ENCODE data around the gene TGM1. TPM values are rescaled to one million over a fixed set of nuclear protein-coding genes. Genes with fewer than 3 reads are reported as not detected.

Gene TGM1
- total RNA-seq, 2 experiments from 2014 or later: 2.7 to 3.1 TPM

DNA sequence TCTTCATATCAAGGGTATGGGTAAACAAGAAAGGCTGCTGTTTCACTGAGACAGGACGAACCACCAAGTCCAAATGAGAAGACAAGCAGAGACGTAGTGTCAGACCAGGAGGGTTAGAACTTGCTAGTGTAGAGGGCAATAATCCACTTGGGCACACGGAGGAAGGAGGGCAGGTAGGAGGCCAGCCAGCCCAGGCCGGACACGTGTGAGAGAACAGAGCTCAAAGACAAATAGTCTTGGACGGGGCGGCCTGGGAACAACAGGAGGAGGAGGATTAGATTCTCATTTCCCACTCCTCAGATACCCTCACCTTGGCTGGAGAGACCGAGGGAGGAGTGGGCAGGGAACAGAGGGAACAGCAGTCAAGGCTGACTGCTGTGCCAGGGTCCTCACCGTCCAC lies 27.8 kb upstream of the TGM1 start:
- Mint-ChIP-seq H3K36me3 (ENCODE audit: low read depth) (peaks cover 57% of the 10 kb centered on the region), H3K4me3 (no peak overlapping the region), H3K4me1 (ENCODE audit: low read depth) (peaks cover 28% of the 10 kb centered on the region), H3K27me3 (ENCODE audit: low read depth) (no peaks in the 10 kb centered on the region), H3K9me3 (ENCODE audit: insufficient read depth) (no peaks in the 10 kb centered on the region), H3K27ac (no peak overlapping the region)
- DNase-seq (no peak), ATAC-seq (no peak)
- CTCF ChIA-PET: interaction anchor here (0.6 to 26.4 kb wide), 13 partner anchors 8 to 141 kb away, joined by 3 to 801 read pairs (median 5); partner anchors contain the start of genes CIDEB, GMPR2, LTB4R and LTB4R2
- POLR2A ChIA-PET: interaction anchor here (0.9 to 2.8 kb wide), 7 partner anchors 9 to 141 kb away, joined by 3 to 12 read pairs (median 4); partner anchors contain the start of genes CHMP4A and TINF2

- ATAC-seq (peak; percentile 84), DNase-seq (peak; percentile 68)
- H3K27ac Mint-ChIP-seq: no peak overlapping the region
- H3K27me3 Mint-ChIP-seq (ENCODE audit: low read depth): no peaks in the 10 kb centered on the region
- H3K4me3 Mint-ChIP-seq: no peak overlapping the region
- H3K9me3 Mint-ChIP-seq (ENCODE audit: insufficient read depth): no peaks in the 10 kb centered on the region
- ChIA-PET CTCF (interaction anchor here (1.1 to 26.4 kb wide), 10 partner anchors 10 to 142 kb away, joined by 4 to 801 read pairs (median 8); partner anchors contain the start of genes CIDEB, GMPR2, LTB4R and LTB4R2), POLR2A (interaction anchor here (0.8 to 2.8 kb wide), 7 partner anchors 8 to 142 kb away, joined by 3 to 12 read pairs (median 5); partner anchors contain the start of genes RABGGTA and TINF2)
- peaks cover 51% of the 10 kb centered on the region for H3K36me3 Mint-ChIP-seq (ENCODE audit: low read depth)
- H3K4me1 Mint-ChIP-seq (ENCODE audit: low read depth): peaks cover 28% of the 10 kb centered on the region
Measured at GRCh38 chr14:24289649-24290280, 26.8 kb upstream of the TGM1 start.

- ChIA-PET POLR2A (no interaction called here), CTCF (interaction anchor here (1.5 kb wide), 1 partner anchor 10 kb away, joined by 5 read pairs; no protein-coding TSS in a partner anchor)
- Mint-ChIP-seq H3K9me3 (ENCODE audit: insufficient read depth) (no peaks in the 10 kb centered on the region), H3K27me3 (ENCODE audit: low read depth) (no peaks in the 10 kb centered on the region), H3K4me1 (ENCODE audit: low read depth) (peaks cover 28% of the 10 kb centered on the region), H3K36me3 (ENCODE audit: low read depth) (peaks cover 32% of the 10 kb centered on the region), H3K27ac (no peak overlapping the region), H3K4me3 (no peak overlapping the region)
- no peak for DNase-seq
- ATAC-seq: no peak
Measured at GRCh38 chr14:24286996-24287395, 24.0 kb upstream of the TGM1 start.

DNA sequence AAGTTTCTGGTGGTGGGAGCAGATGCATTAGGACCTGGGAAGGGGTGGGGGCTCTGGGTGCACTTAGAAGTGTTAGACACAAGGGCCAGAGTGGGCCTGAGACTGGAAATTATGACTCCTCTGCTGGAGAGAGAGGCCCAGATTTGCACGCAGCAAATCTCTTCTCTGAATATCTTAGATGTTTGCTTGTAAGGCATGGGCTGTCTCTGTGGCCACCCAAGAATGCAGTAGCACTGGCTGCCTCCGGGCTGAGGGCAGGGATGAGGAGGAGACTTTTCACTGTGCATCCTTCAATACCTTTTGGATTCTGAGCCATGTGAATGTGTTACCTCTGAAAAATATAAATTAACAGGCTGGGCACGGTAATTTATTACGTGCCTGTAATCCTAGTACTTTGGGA lies 22.4 kb upstream of the TGM1 start:
- Mint-ChIP-seq H3K36me3 (ENCODE audit: low read depth) (peaks cover 17% of the 10 kb centered on the region), H3K4me1 (ENCODE audit: low read depth) (peaks cover 19% of the 10 kb centered on the region), H3K4me3 (no peak overlapping the region), H3K9me3 (ENCODE audit: insufficient read depth) (no peaks in the 10 kb centered on the region), H3K27me3 (ENCODE audit: low read depth) (no peaks in the 10 kb centered on the region), H3K27ac (no peak overlapping the region)
- ATAC-seq (no peak), DNase-seq (no peak)
- ChIA-PET CTCF (no interaction called here), POLR2A (no interaction called here)

DNA sequence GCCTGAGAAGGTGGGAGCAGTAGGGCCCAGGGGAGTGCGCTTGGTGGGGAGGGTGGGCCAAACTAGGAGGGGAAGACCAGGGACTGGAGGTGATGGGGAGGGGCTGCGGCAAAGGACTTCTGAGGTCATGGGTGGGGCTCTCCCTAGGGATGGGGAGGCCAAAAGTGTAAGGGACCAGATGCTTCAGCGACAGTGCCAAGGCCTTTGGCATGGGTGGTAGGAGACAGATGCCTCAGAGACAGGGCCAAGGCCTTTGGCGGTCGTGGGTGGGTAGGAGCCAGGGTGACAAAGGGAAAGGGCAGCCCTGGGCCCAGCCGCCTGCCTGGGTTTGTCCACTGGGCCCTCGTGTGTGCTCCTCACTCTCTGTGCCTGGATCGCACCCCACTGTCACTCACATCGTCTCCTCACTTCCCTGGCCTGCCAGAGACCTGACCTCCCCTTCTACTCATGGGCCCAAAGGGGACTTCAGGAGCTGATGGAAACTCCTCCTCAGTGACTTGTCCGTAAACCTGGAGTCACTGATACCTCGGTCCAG lies 21.6 kb upstream of the TGM1 start:
- no peak for ATAC-seq
- Mint-ChIP-seq H3K4me3 (no peak overlapping the region), H3K27ac (no peak overlapping the region), H3K36me3 (ENCODE audit: low read depth) (peaks cover 9% of the 10 kb centered on the region), H3K4me1 (ENCODE audit: low read depth) (peaks cover 16% of the 10 kb centered on the region), H3K27me3 (ENCODE audit: low read depth) (no peaks in the 10 kb centered on the region), H3K9me3 (ENCODE audit: insufficient read depth) (no peaks in the 10 kb centered on the region)
- no peak for DNase-seq
- ChIA-PET CTCF (interaction anchor here (1.9 to 8.4 kb wide), 3 partner anchors 13 to 42 kb away, joined by 9 to 55 read pairs (median 17); partner anchors contain the start of gene TINF2), POLR2A (no interaction called here)

- POLR2A ChIA-PET: interaction anchor here (0.7 to 1.0 kb wide), 3 partner anchors 13 to 113 kb away, joined by 3 read pairs; no protein-coding TSS in a partner anchor
- CTCF ChIA-PET: interaction anchor here (1.9 to 8.4 kb wide), 4 partner anchors 13 to 41 kb away, joined by 9 to 55 read pairs (median 22); partner anchors contain the start of genes RABGGTA and TINF2
- H3K27ac Mint-ChIP-seq: no peak overlapping the region
Measured at GRCh38 chr14:24283796-24284460, 21.0 kb upstream of the TGM1 start.

GRCh38 chr14:24282736-24283135 lies 19.8 kb upstream of the TGM1 start:
- POLR2A ChIA-PET: interaction anchor here (1.0 to 1.7 kb wide), 4 partner anchors 7 to 36 kb away, joined by 3 to 4 read pairs (median 3); no protein-coding TSS in a partner anchor
- CTCF ChIA-PET: interaction anchor here (1.1 to 8.4 kb wide), 6 partner anchors 12 to 51 kb away, joined by 3 to 57 read pairs (median 22); partner anchors contain the start of genes CIDEB, LTB4R, LTB4R2 and RABGGTA

More at GRCh38 chr14:24283796-24284460, 21.0 kb upstream of the TGM1 start:
- H3K4me3 Mint-ChIP-seq: no peak overlapping the region
- DNase-seq: no peak
- ATAC-seq: no peak
- no peaks in the 10 kb centered on the region for H3K27me3 Mint-ChIP-seq (ENCODE audit: low read depth)
- H3K4me1 Mint-ChIP-seq (ENCODE audit: low read depth): peaks cover 18% of the 10 kb centered on the region
- H3K9me3 Mint-ChIP-seq (ENCODE audit: insufficient read depth): no peaks in the 10 kb centered on the region
- H3K36me3 Mint-ChIP-seq (ENCODE audit: low read depth): peaks cover 4% of the 10 kb centered on the region

DNA sequence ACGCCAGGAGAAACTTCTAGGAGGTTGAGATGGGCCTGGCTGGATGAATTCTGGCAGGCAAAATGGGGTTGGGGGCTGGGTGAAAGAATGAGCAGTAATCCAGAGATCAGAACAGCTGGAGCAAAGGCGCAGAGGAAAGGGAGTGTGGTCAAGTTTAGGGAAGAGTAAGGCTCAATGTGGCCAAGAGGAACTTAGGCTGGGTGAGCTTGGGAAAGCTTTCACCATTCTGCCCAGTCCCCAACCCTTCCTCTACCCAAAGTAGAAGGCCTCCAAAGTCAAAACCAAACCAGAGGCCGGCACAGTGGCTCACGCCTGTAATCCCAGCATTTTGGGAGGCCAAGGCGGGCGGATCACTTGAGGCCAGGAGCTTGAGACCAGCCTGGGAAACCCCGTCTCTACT lies 18.7 kb upstream of the TGM1 start:
- ATAC-seq: no peak
- H3K27ac Mint-ChIP-seq: no peak overlapping the region
- no peak overlapping the region for H3K4me3 Mint-ChIP-seq
- no peaks in the 10 kb centered on the region for H3K27me3 Mint-ChIP-seq (ENCODE audit: low read depth)
- H3K36me3 Mint-ChIP-seq (ENCODE audit: low read depth): peaks cover 2% of the 10 kb centered on the region
- ChIA-PET CTCF (interaction anchor here (1.1 to 8.4 kb wide), 6 partner anchors 8 to 52 kb away, joined by 3 to 57 read pairs (median 24); partner anchors contain the start of genes CIDEB, LTB4R, LTB4R2 and RABGGTA), POLR2A (interaction anchor here (1.2 to 1.7 kb wide), 2 partner anchors 8 to 14 kb away, joined by 3 to 4 read pairs; no protein-coding TSS in a partner anchor)
- no peaks in the 10 kb centered on the region for H3K9me3 Mint-ChIP-seq (ENCODE audit: insufficient read depth)
- no peak for DNase-seq
- H3K4me1 Mint-ChIP-seq (ENCODE audit: low read depth): peaks cover 29% of the 10 kb centered on the region

More at GRCh38 chr14:24282736-24283135, 19.8 kb upstream of the TGM1 start:
- H3K36me3 Mint-ChIP-seq (ENCODE audit: low read depth): peaks cover under 1% of the 10 kb centered on the region
- H3K27ac Mint-ChIP-seq: no peak overlapping the region
- no peaks in the 10 kb centered on the region for H3K9me3 Mint-ChIP-seq (ENCODE audit: insufficient read depth)
- peaks cover 25% of the 10 kb centered on the region for H3K4me1 Mint-ChIP-seq (ENCODE audit: low read depth)
- DNase-seq (no peak), ATAC-seq (no peak)
- no peaks in the 10 kb centered on the region for H3K27me3 Mint-ChIP-seq (ENCODE audit: low read depth)
- H3K4me3 Mint-ChIP-seq: no peak overlapping the region

DNA sequence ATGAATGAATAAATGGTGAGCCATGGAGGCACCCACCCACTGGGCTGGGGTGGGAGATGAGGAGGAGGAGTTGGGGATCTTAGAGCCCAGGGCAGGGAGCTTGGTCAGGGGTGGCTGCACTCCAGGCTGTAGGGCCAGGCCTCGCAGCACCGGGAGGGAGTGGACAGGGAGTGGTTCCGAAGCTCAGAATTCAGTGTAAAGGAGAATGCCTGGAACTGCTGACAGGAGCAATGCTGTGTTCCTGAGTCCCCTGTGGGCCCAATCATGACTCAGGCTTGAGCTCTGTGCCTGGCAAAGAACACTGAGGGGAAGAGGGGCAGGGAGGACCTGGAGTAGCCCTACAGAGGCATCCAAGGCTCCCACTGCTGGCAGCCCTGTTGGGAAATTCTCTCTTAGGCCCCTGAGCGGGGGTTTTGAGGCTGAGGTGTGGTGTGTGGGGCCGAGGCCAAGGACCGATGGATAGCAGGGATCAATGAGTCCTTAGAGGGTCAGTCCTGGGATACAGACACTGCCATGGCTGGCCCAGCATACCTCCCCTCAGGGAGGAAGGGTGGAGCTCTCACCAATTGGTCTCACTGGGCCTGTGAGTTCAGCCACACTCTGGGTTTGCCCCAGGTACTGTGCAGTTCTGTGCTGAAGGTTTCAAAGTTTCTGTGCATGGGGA lies 18.0 kb upstream of the TGM1 start:
- Mint-ChIP-seq H3K36me3 (ENCODE audit: low read depth) (peaks cover 2% of the 10 kb centered on the region), H3K9me3 (ENCODE audit: insufficient read depth) (no peaks in the 10 kb centered on the region), H3K4me1 (ENCODE audit: low read depth) (peaks cover 29% of the 10 kb centered on the region), H3K27me3 (ENCODE audit: low read depth) (no peaks in the 10 kb centered on the region), H3K27ac (peak overlapping the region; percentile 2), H3K4me3 (no peak overlapping the region)
- ChIA-PET CTCF (interaction anchor here (1.1 to 8.4 kb wide), 9 partner anchors 9 to 151 kb away, joined by 4 to 57 read pairs (median 18); partner anchors contain the start of genes CHMP4A, CIDEB, LTB4R and LTB4R2), POLR2A (interaction anchor here (1.7 to 1.8 kb wide), 3 partner anchors 9 to 10 kb away, joined by 4 to 9 read pairs (median 5); partner anchors contain the start of gene RABGGTA)
- DNase-seq (no peak), ATAC-seq (no peak)

DNA sequence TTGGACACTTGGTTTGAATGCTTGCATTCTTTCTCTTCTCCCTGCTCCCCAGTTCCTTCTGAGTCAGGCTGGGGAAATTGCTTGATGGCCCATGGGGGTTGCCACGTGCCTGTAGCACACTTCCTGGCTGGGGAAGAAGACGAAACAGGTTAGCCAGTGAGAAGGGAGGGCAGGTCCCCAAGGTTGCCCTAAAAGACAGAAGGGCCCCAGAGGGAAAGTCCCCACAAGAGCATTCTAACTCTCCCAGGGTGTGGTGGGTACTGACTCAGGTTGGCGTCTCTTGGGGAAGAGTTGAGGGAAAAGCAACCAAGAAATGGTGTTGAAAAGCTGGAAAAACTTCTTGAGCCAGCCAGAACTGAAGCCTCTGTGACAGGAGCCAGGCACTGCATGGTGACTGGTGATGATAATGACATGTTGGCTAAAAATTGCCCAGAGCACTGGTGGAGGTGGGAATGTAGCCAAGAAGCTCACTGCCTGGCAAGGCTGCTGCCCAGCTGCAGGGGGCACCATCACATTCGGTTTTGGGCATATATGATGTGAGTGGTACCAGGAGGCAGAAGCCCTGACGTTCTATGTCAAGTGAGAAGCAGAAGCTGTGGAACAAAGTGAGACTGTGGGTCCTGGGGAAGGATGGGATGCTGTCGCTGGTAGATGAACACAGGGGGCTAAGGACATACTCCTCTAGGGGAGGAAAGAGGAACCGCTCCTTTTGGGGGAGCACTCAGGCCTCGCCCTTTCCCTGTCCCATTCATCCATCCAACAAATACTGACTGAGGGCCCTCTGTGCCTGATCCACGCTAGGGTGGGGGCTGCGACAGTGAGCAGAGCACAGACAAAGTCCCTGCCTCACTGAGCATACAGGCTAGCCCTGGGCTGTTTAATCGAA lies 16.6 kb upstream of the TGM1 start:
- ChIA-PET CTCF (interaction anchor here (1.4 to 8.4 kb wide), 12 partner anchors 9 to 66 kb away, joined by 3 to 57 read pairs (median 13); partner anchors contain the start of genes CHMP4A, CIDEB, DHRS1 and LTB4R), POLR2A (interaction anchor here (1.0 to 1.8 kb wide), 3 partner anchors 8 to 20 kb away, joined by 4 to 9 read pairs (median 5); partner anchors contain the start of genes DHRS1, NOP9 and RABGGTA)
- DNase-seq (peak; percentile 44), ATAC-seq (peak; percentile 69)
- H3K4me1 Mint-ChIP-seq (ENCODE audit: low read depth): peaks cover 30% of the 10 kb centered on the region
- peaks cover 2% of the 10 kb centered on the region for H3K36me3 Mint-ChIP-seq (ENCODE audit: low read depth)
- H3K9me3 Mint-ChIP-seq (ENCODE audit: insufficient read depth): no peaks in the 10 kb centered on the region
- peak overlapping the region; percentile 73 for H3K27ac Mint-ChIP-seq
- H3K4me3 Mint-ChIP-seq: no peak overlapping the region
- no peaks in the 10 kb centered on the region for H3K27me3 Mint-ChIP-seq (ENCODE audit: low read depth)
